GM18508 (cell line): ENCODE data around the gene TRAF3IP3.

Source experiments
- ATAC-seq: cut with Tn5 transposase; IDR thresholded peaks from one replicate; pipeline ENCODE4 v1.9.1; 2021; ENCODE audit warnings: moderate number of reproducible peaks; ENCODE audit not compliant: insufficient read depth, unreplicated experiment

Gene TRAF3IP3

GRCh38 chr1:209819058-209819457, 63.2 kb downstream of the TRAF3IP3 start:
- no peak for ATAC-seq

DNA sequence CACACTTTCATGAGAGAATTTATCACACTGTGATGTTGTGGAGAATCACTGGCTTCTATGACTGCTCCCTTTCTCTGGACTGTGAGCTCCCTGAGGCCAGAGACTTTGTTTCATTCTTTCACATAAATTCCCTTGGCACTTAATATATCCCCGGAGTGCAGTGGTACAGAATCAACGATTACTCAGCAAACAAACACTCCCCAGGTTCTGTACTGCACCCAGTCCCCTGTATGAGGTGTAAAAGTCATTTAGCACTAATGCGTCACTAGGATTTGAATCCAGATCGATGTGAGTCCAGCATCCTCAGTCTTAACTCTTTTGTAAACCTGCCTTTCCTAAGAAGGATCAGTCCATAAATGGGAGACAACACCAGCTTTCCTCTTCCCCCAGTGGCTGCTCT, 65.1 kb downstream of the TRAF3IP3 start:
- ATAC-seq: no peak

- no peak for ATAC-seq
Observed at GRCh38 chr1:209822706-209823105, 66.9 kb downstream of the TRAF3IP3 start.

GRCh38 chr1:209823143-209824041, 67.5 kb downstream of the TRAF3IP3 start:
- ATAC-seq: peak; percentile 39

- no peak for ATAC-seq
Observed at GRCh38 chr1:209825591-209826434, 70.0 kb downstream of the TRAF3IP3 start.

- peak; percentile 56 for ATAC-seq
Observed at GRCh38 chr1:209827384-209828262, 71.8 kb downstream of the TRAF3IP3 start, which contains the start of gene UTP25. Gene UTP25, plus strand, starts transcription at chr1:209827972. Its CDS starts 92 bp downstream, at chr1:209828064.

DNA sequence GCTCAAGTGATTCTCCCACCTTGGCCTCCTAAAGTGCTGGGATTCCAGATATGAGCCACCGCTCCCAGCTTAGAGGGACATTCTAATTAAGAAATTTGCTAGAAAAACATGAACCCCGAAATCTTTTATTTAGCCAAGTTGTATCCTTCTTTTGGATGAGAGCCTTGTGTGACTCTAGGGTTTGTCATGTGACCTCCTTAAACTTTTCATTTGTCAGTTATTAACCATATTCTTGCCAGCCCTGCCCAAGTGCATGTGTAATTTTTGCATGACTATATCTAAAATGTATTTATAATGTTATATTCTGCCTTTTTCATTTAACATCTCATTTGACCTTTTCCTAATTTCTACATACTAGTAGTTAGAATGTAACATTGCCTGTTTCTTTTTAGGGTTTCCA, 73.9 kb downstream of the TRAF3IP3 start:
- ATAC-seq: no peak

- no peak for ATAC-seq
Observed at GRCh38 chr1:209830722-209831121, 74.9 kb downstream of the TRAF3IP3 start.

DNA sequence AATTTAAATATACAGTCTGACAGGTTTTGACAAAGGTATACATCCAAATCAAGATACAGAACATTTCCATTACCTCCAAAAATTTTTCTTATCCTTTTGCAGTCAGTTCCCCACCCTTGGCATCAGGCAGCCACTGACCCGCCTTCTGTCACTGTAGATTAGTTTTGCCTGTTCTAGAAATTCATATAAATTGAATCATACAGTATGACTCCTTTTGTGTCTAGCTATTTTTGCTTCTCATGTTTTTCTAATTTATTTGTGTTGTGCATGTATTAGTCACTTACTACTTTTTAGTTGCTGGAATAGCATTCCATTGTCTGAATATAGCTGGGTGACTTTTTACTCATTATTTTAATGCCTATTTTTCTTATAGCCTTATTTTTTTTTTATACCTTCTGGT, 75.8 kb downstream of the TRAF3IP3 start:
- ATAC-seq: no peak
